ENCODE results near the gene NKAIN2.

DNA sequence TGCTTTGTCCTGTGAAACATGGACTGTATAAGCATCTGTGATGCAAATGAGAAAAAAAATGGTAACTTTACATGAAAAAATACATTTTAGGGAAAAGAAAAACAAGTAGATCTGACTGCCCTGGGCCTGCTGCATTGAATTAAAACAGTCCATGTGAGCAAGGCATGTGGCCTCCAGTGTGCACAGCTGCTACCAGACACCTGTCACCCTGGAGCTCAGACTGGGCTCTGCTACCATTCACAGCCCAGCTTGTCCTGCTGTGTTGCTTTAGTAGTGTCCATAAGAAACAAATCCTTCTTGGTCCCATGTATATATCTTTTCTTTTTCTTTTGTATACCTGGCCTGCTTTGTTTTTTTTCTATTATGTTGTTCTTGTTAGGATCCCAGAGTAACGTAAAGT, 315.9 kb downstream of the NKAIN2 start:
- no peak for TF ChIP-seq EZH2 (IDR thresholded peaks at IDR 0.05; ENCODE audit: low read length)
- TF ChIP-seq, protein P1, sequence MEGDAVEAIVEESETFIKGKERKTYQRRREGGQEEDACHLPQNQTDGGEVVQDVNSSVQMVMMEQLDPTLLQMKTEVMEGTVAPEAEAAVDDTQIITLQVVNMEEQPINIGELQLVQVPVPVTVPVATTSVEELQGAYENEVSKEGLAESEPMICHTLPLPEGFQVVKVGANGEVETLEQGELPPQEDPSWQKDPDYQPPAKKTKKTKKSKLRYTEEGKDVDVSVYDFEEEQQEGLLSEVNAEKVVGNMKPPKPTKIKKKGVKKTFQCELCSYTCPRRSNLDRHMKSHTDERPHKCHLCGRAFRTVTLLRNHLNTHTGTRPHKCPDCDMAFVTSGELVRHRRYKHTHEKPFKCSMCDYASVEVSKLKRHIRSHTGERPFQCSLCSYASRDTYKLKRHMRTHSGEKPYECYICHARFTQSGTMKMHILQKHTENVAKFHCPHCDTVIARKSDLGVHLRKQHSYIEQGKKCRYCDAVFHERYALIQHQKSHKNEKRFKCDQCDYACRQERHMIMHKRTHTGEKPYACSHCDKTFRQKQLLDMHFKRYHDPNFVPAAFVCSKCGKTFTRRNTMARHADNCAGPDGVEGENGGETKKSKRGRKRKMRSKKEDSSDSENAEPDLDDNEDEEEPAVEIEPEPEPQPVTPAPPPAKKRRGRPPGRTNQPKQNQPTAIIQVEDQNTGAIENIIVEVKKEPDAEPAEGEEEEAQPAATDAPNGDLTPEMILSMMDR (optimal IDR thresholded peaks at IDR 0.05 in 1 of 3, IDR thresholded peaks at IDR 0.05 in 1 of 3, conservative IDR thresholded peaks at IDR 0.05 in 1 of 3; ENCODE audit: extremely low read depth in 1 of 3, insufficient read depth in 2 of 3, low read length in 3 of 3): no peak
